Transverse colon (tissue), 4 donors: ENCODE results near the gene CEP135. TPM values are rescaled to one million over a fixed set of nuclear protein-coding genes. Genes with fewer than 3 reads are reported as not detected.

Experiments used
- DNase-seq: peaks from one replicate; pipeline ENCODE4 v3.0.0-alpha.2; 2019
- H3K27ac ChIP-seq, 4 donors: fragments of 200-600 bp; sonication (generic); 2 replicates each; pipeline ENCODE4 v1.5.1; 2016 to 2018; ENCODE audit warnings: inconsistent platforms in 4 of 4
- H3K27me3 ChIP-seq: fragments of 200-600 bp; sonication (generic); 2 replicates; pipeline ENCODE4 v1.5.1; 2017; ENCODE audit warnings: inconsistent platforms
- H3K36me3 ChIP-seq, 4 donors: fragments of 200-600 bp; sonication (generic); 2 replicates each; pipeline ENCODE4 v1.5.1; 2017 to 2019; ENCODE audit warnings: inconsistent platforms in 4 of 4
- H3K4me1 ChIP-seq, 4 donors: fragments of 200-600 bp; sonication (generic); 2 replicates each; pipeline ENCODE4 v1.5.1; 2017 to 2020; ENCODE audit warnings: inconsistent platforms in 4 of 4
- H3K4me3 ChIP-seq, 4 donors: fragments of 200-600 bp; sonication (generic); 1 replicate in 1 of 4; 2 replicates in 3 of 4; pipeline versions ENCODE4 v1.5.1 to v1.6.1; 2017 to 2019; ENCODE audit warnings: inconsistent platforms in 4 of 4
- H3K9me3 ChIP-seq, 2 donors: fragments of 200-600 bp; sonication (generic); 2 replicates each; pipeline ENCODE4 v1.5.1; 2017 to 2019; ENCODE audit warnings: inconsistent platforms in 2 of 2
- EP300 ChIP-seq: sonication (generic); formaldehyde crosslinking; IDR thresholded peaks from one replicate; pipeline ENCODE4 v1.6.1; 2017; ENCODE audit warnings: antibody characterized with exemption, low read depth
- POLR2A ChIP-seq: fragments of 450-650 bp; IDR thresholded peaks from one replicate; pipeline ENCODE4 v1.6.1; 2016; ENCODE audit warnings: antibody characterized with exemption, mild to moderate bottlenecking, moderate library complexity
- POLR2AphosphoS5 ChIP-seq, 3 donors: sonication (generic); formaldehyde crosslinking; IDR thresholded peaks; one replicate each; pipeline ENCODE4 v1.6.1; 2016; ENCODE audit warnings: antibody characterized with exemption in 3 of 3
- WGBS, 2 donors: methylation state at CpG; one replicate each; pipeline ENCODE4 v1.1.5; 2018; ENCODE audit warnings: low coverage in 1 of 2; 5-methylcytosine and 5-hydroxymethylcytosine counted together
- in situ Hi-C, 4 donors: fragments of 200-750 bp; cut with MboI; loops; one replicate each; pipeline versions ENCODE4 v1.15.0 to v1.15.1; 2017; ENCODE audit warnings: low sequenced_read_pairs in 3 of 4, low pct_ligation_motif_present in 1 of 4, low pct_unique_long_range_greater_than_20kb in 1 of 4
- intact Hi-C: fragments of 100-400 bp; cut with DNase I; formaldehyde crosslinking; loops from one replicate; pipeline ENCODE4 v1.15.1; 2023; ENCODE audit warnings: low total_unique reads
- total RNA-seq, 4 donors: library from RNA; depleted of rRNA; stranded (reverse); fragments of >200 nt; gene quantifications; one replicate each; pipeline ENCODE4 v1.1.0, GENCODE V29; 2016
- TF ChIP-seq, protein P1 (sequence below), 5 experiments: fragments of 200-600 bp in 3 of 5; fragments of 450-650 bp in 2 of 5; sonication (generic) in 3 of 5; IDR thresholded peaks; 1 replicate in 2 of 5; 2 replicates in 3 of 5; pipeline ENCODE4 v1.5.1; 2016 to 2017; ENCODE audit warnings: antibody characterized with exemption in 5 of 5, inconsistent platforms in 3 of 5, mild to moderate bottlenecking in 2 of 5, moderate library complexity in 1 of 5

Gene CEP135
- total RNA-seq, 4 donors from 2014 or later, result 4.5 to 18.0 (median 9.9) TPM

DNA sequence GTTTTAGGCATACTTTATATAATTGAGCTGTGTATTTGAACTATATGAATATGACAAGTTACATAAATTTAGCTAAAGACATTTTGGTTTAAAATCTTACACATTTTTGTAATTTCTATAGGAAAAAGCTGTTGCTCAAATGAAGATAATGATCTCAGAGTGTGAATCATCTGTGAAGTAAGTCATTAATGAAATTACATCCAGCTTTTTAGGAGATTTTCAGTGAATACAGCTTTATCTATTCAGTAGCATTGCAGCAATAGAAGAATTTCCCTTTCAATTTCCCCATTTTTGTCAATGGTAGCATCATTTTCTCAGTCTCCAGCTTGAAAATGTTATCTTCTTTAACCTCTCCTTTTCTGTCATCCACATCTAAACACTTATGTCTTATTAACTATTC is 59.5 kb downstream of the CEP135 start:
- no peak for DNase-seq
- Histone ChIP-seq H3K9me3 (no peaks in the 10 kb centered on the region), H3K27ac (no peak overlapping the region), H3K4me3 (no peak overlapping the region), H3K36me3 (peaks cover 0 to 9% (median 0%) of the 10 kb centered on the region in 4 donors), H3K27me3 (no peaks in the 10 kb centered on the region), H3K4me1 (no peaks in the 10 kb centered on the region)
- no peak for TF ChIP-seq POLR2A
- TF ChIP-seq EP300, result no peak
- intact Hi-C loops, result no loop called here
- in situ Hi-C loops, result no loop called here

- peaks cover 0 to 15% (median 0%) of the 10 kb centered on the region in 4 donors for H3K36me3 ChIP-seq
- no peak for DNase-seq
- H3K4me1 ChIP-seq, result no peaks in the 10 kb centered on the region
Measured at GRCh38 chr4:56026596-56026995, 77.9 kb downstream of the CEP135 start.

GRCh38 chr4:56028165-56028564 is 79.4 kb downstream of the CEP135 start:
- H3K4me1 ChIP-seq, result no peaks in the 10 kb centered on the region
- WGBS, 2 donors, result 94 to 95% methylated on average over 3 of the region's 3 CpGs
- intact Hi-C loops (no loop called here), in situ Hi-C loops (no loop called here)
- peaks cover 0 to 15% (median 0%) of the 10 kb centered on the region in 4 donors for H3K36me3 ChIP-seq
- H3K27me3 ChIP-seq, result no peaks in the 10 kb centered on the region
- H3K4me3 ChIP-seq, result no peak overlapping the region
- DNase-seq, result no peak
- no peaks in the 10 kb centered on the region for H3K9me3 ChIP-seq
- no peak overlapping the region for H3K27ac ChIP-seq
- no peak for TF ChIP-seq POLR2AphosphoS5 (IDR thresholded peaks at IDR 0.05)
- TF ChIP-seq EP300, result no peak
- no peak for TF ChIP-seq POLR2A
- TF ChIP-seq, protein P1, sequence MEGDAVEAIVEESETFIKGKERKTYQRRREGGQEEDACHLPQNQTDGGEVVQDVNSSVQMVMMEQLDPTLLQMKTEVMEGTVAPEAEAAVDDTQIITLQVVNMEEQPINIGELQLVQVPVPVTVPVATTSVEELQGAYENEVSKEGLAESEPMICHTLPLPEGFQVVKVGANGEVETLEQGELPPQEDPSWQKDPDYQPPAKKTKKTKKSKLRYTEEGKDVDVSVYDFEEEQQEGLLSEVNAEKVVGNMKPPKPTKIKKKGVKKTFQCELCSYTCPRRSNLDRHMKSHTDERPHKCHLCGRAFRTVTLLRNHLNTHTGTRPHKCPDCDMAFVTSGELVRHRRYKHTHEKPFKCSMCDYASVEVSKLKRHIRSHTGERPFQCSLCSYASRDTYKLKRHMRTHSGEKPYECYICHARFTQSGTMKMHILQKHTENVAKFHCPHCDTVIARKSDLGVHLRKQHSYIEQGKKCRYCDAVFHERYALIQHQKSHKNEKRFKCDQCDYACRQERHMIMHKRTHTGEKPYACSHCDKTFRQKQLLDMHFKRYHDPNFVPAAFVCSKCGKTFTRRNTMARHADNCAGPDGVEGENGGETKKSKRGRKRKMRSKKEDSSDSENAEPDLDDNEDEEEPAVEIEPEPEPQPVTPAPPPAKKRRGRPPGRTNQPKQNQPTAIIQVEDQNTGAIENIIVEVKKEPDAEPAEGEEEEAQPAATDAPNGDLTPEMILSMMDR (IDR thresholded peaks at IDR 0.05), result no peak

More at GRCh38 chr4:56026596-56026995, 77.9 kb downstream of the CEP135 start:
- Histone ChIP-seq H3K27me3 (no peaks in the 10 kb centered on the region), H3K9me3 (no peaks in the 10 kb centered on the region), H3K4me3 (no peak overlapping the region), H3K27ac (no peak overlapping the region)
- TF ChIP-seq, protein P1 (IDR thresholded peaks at IDR 0.05), result no peak
- no peak for TF ChIP-seq EP300
- no peak for TF ChIP-seq POLR2AphosphoS5 (IDR thresholded peaks at IDR 0.05)
- TF ChIP-seq POLR2A, result no peak
- in situ Hi-C loops (no loop called here), intact Hi-C loops (no loop called here)

- DNase-seq, result no peak
- Histone ChIP-seq H3K27me3 (no peaks in the 10 kb centered on the region), H3K9me3 (no peaks in the 10 kb centered on the region), H3K36me3 (no peaks in the 10 kb centered on the region), H3K4me3 (no peak overlapping the region), H3K27ac (no peak overlapping the region), H3K4me1 (no peaks in the 10 kb centered on the region)
- WGBS, 2 donors, result 86 to 87% methylated on average over 5 to 8 of the region's 8 CpGs
- TF ChIP-seq POLR2AphosphoS5 (IDR thresholded peaks at IDR 0.05) (no peak), EP300 (no peak), POLR2A (no peak)
- TF ChIP-seq, protein P1 (IDR thresholded peaks at IDR 0.05), result no peak
- intact Hi-C loops, result no loop called here
- in situ Hi-C loops, result no loop called here
Measured at GRCh38 chr4:56038487-56039162, 89.9 kb downstream of the CEP135 start.

DNA sequence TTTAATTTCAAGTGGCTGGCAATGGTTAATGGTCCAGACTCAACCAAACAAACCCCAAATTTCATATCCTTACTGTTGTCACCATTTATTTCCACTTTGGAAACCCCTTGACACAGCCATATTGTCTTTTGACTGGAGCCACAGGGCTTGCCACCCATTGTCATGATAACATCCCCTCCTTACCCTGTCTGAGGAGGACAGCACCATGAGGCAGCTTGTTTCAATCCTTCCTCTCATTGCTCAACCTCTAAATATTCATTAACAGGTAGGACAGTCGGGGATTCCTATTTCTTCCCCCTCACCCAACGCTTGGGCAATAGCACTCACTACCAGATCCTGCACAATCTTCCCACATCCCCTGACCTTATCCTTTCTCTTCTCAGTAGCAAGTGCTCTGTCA is 92.1 kb downstream of the CEP135 start:
- no peaks in the 10 kb centered on the region for H3K36me3 ChIP-seq
- no peaks in the 10 kb centered on the region for H3K4me1 ChIP-seq
- TF ChIP-seq EP300, result no peak
- TF ChIP-seq, protein P1 (IDR thresholded peaks at IDR 0.05), result no peak
- TF ChIP-seq POLR2AphosphoS5 (IDR thresholded peaks at IDR 0.05), result no peak
- TF ChIP-seq POLR2A, result no peak
- in situ Hi-C loops, result no loop called here
- no peak overlapping the region for H3K4me3 ChIP-seq
- WGBS, 2 donors, result 52 to 72% methylated on average over 2 of the region's 2 CpGs
- H3K27ac ChIP-seq, result no peak overlapping the region
- intact Hi-C loops, result no loop called here
- H3K27me3 ChIP-seq, result no peaks in the 10 kb centered on the region
- DNase-seq, result no peak
- no peaks in the 10 kb centered on the region for H3K9me3 ChIP-seq
